IPS-18a (cell line): ENCODE data around the gene STX10.

Source experiments
- H3K27ac ChIP-seq: one replicate; pipeline ENCODE4 v1.5.1; 2013; ENCODE audit warnings: low read length
- H3K27me3 ChIP-seq: one replicate; pipeline ENCODE4 v1.6.1; 2013; ENCODE audit warnings: mild to moderate bottlenecking, low read length; ENCODE audit not compliant: control insufficient read depth, insufficient read depth
- H3K36me3 ChIP-seq: one replicate; pipeline ENCODE4 v1.6.1; 2013; ENCODE audit warnings: low read depth, low read length; ENCODE audit not compliant: control insufficient read depth
- H3K4me1 ChIP-seq: one replicate; pipeline ENCODE4 v1.6.1; 2013; ENCODE audit warnings: low read depth, low read length; ENCODE audit not compliant: control insufficient read depth
- H3K4me3 ChIP-seq: one replicate; pipeline ENCODE4 v1.5.1; 2013; ENCODE audit warnings: low read length
- H3K9ac ChIP-seq: one replicate; pipeline ENCODE4 v1.6.1; 2013; ENCODE audit warnings: mild to moderate bottlenecking, low read length, moderate library complexity
- H3K9me3 ChIP-seq: one replicate; pipeline ENCODE4 v1.6.1; 2013; ENCODE audit warnings: low read depth, low read length; ENCODE audit not compliant: control insufficient read depth

The STX10 gene

DNA sequence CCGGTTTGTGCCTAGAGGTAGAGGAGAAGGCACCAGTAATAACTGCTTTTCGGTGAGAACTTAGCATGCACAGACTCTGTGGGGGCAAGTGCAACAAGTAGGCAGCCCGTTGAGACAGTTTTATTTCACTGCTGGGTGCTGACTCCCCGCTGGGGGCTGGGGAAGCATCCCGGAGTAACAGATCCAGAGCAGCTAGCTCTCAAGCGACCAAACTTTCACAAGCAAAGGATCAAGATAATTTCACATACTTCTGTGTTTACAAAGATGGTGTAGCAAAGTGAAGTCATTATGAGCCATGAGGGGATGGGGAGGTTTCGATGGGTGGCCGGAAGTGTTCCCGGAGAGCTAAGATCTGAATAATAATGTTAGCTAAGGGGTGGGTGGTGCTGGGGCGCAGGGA, 29.4 kb downstream of the STX10 start:
- Histone ChIP-seq H3K27me3 (no peaks in the 10 kb centered on the region), H3K36me3 (peaks cover 3% of the 10 kb centered on the region), H3K9me3 (no peaks in the 10 kb centered on the region), H3K4me3 (peak overlapping the region; percentile 42), H3K9ac (no peak overlapping the region), H3K4me1 (peaks cover 24% of the 10 kb centered on the region), H3K27ac (no peak overlapping the region)

DNA sequence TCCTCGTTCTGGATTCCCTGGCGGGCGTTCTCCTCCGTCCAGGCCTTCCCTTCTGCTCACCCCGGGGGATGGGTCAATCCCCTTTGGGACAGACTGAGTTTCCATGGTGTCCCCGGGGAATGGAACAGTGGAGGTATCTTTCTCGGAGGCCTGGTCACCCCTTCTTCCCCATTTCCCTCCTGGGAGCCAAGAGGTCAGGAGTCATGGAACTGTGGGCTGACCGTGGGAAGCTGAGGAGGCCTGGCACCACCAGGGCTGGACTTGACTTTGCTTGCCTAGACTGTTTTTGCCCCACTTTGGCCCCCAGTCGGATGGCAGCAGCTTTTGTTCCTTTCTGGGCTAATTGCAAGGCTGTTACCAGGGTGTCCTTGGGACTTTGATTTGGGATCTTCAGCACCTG, 30.1 kb downstream of the STX10 start:
- Histone ChIP-seq H3K9ac (no peak overlapping the region), H3K4me1 (peaks cover 27% of the 10 kb centered on the region), H3K27me3 (no peaks in the 10 kb centered on the region)

DNA sequence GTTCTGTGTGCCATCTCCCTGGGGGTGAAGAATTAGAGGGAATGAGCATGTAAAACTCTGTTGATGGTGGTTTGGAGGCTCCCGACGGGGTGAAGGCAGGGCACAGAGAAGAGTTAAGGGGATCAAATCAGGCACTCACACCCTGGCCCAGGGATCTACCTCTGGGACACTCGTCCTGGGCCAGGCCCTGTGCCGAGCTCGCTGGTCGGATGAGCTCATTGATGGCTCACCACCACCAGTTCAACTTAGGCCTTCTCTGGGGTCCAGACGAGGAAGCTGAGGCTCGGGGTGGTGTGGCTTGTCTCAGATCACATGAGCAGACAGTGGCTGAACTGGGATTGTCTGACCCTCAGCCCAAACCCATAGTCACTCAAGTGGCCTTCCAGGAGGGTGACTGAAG, 30.5 kb downstream of the STX10 start:
- Histone ChIP-seq H3K27ac (no peak overlapping the region), H3K36me3 (peaks cover 5% of the 10 kb centered on the region), H3K9ac (no peak overlapping the region), H3K4me1 (peaks cover 27% of the 10 kb centered on the region), H3K4me3 (peak overlapping the region; percentile 74), H3K9me3 (no peaks in the 10 kb centered on the region), H3K27me3 (no peaks in the 10 kb centered on the region)

More for the DNA sequence above, 30.1 kb downstream of the STX10 start:
- Histone ChIP-seq H3K9me3 (no peaks in the 10 kb centered on the region), H3K27ac (no peak overlapping the region), H3K36me3 (peaks cover 3% of the 10 kb centered on the region), H3K4me3 (peak overlapping the region; percentile 74)

DNA sequence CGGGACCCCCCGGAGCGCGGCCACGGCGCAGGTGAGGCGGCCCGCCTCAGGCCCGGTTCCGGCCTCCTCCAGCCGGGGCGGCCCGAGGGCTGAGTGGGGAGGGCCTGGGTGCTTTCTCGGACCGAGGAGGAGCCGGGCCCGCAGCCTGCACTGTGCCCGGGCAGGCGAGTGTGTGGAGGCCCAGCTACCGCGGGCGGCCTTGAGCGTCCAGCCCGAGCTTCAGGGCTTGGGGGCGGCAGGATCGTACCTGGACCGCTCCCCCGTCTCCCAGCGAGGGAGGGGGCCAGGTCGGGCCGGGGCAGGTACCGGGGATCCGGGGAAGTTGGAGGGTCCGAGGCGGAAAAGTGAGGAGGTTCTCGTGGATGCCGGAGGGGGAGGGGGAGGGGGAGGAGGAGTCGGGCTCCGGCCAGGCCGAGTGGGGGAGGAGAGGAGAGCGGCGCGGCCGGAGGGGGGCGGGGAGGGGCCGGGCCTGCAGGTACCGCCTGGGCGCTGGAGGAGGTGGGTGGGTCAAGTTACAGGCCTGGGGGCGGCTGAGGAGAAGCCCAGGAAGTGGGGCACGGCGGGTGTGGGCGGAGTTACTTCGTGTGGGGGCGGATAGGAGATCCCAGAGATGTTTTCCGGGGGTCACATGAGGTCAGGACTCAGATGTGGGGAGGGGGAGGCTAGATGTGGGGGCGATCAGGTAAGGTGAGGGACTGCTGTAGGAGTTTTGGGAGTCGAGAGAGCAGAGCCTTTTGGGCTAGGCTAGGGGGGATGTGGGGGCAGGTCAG, 31.6 kb downstream of the STX10 start:
- H3K9me3 ChIP-seq, result no peaks in the 10 kb centered on the region

DNA sequence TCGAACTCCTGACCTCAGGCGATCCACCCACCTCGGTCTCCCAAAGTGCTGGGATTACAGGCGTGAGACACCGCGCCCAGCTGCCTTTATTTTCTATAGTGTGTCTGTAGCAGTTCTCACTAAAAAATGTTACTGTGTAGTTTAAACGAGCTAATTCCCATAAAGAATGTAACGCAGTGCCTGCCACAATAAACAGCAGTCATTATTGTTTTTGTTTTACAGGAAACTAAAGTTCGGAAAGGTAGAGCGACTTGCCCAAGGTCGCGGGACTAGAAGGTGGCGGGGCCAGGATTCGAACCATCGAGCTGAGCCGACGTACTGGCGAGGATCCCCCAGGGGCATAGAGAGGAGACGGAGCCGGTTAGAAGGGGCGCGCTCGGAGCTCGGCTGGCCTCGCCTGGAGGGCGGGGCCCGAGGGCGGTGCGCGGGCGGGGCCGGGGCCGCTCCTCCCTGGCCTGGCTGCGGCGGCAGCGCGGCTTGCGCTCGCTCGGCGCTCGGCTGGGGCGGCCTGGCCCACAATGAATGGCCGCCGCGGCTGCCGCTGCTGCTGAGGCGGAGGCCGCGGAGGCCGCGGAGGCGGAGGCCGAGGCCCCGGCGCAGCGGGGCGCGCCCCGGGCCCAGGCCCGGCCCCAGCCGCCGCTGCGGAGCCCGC, 32.3 kb downstream of the STX10 start, which contains the start of gene NACC1:
Gene NACC1, plus strand, starts transcription at position 493 of the 652 bp plus-strand sequence. CDS start 16,944 bp downstream, outside the sequence.
- no peaks in the 10 kb centered on the region for H3K9me3 ChIP-seq
- peaks cover 17% of the 10 kb centered on the region for H3K36me3 ChIP-seq
- peak within 1 kb of the TSS; percentile 86 for H3K27ac ChIP-seq
- H3K4me1 ChIP-seq, result peaks cover 27% of the 10 kb centered on the region
- H3K9ac ChIP-seq, result peak within 1 kb of the TSS; percentile 91
- H3K27me3 ChIP-seq, result no peaks in the 10 kb centered on the region
- peak within 1 kb of the TSS; percentile 94 for H3K4me3 ChIP-seq

More for the DNA sequence above, 31.6 kb downstream of the STX10 start:
- peaks cover 27% of the 10 kb centered on the region for H3K4me1 ChIP-seq
- H3K27me3 ChIP-seq, result no peaks in the 10 kb centered on the region
- H3K27ac ChIP-seq, result peak overlapping the region; percentile 86
- peaks cover 12% of the 10 kb centered on the region for H3K36me3 ChIP-seq
- H3K9ac ChIP-seq, result peak overlapping the region; percentile 91
- H3K4me3 ChIP-seq, result peak overlapping the region; percentile 74

DNA sequence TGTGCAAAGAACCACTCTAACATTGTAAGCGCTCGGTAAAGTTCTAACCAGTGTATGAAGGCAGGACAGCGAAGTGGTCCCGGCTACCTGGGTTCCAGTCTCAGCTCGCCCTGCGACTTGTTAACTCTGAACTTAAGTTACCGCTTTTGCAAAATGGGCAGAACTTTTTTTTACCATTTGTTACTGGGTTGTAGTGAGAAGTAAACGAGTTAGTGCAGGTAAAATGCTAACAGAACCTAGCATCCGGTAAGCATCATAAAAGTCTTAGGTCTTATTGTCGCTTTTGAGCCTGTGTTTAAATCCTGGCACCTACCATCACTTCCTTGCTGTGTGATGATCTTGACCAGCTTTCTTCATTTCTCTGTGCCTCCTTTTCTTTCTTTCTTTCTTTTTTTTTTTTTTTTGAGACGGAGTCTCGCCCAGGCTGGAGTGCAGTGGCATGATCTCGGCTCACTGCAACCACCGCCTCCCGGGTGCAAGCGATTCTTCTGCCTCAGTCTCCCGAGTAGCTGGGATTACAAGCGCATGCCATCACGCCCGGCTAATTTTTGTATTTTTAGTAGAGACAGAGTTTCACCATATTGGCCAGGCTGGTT, 32.9 kb downstream of the STX10 start:
- peaks cover 23% of the 10 kb centered on the region for H3K36me3 ChIP-seq
- no peaks in the 10 kb centered on the region for H3K9me3 ChIP-seq
- H3K4me3 ChIP-seq, result peak overlapping the region; percentile 94
- peaks cover 27% of the 10 kb centered on the region for H3K4me1 ChIP-seq
- H3K27me3 ChIP-seq, result no peaks in the 10 kb centered on the region
- no peak overlapping the region for H3K27ac ChIP-seq
- no peak overlapping the region for H3K9ac ChIP-seq

DNA sequence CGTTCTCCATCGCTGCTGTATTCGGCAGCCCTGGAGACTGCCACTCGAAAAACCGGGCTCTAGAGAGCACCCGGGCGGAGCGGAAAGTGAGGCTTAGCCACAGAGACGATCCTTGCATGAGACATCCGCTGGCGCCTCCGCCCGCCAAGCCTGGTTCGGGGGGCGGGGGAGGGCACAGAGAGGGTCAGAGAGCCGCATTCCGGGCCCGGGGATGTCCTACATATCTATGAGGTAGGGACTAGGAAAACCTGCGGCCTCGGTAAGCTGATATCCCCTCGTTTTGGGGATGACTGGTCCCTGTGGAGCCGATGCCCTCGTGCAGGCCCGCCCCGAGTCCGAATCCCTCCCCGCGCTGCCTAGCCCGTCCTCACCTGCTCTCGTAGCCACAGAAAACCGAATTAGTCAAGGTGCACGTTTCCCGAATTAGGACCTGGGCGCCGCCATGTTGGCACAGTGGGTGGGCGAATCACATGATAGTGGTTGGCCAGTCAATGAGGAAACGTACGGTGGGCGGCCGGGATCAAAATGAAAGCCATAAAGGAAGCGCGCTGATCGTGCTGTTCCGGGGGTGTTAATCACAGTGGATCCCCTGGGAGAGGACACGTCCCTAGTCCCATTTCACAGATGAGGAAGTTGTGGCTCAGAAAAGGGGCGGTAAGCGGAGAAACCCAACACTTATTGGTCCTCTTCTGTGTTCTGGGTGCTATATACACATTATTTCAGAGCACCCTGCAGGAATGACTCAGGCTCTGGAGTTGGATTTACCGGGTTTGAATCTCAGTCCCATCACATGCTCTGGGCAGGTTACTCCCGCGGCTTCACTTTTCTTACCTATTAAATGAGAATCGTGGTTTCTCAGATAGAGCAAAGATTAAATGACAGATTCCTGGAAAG, 33.6 kb downstream of the STX10 start, which contains the start of gene TRMT1:
Gene TRMT1, minus strand, starts transcription at position 459 of the 894 bp plus-strand sequence. Its CDS starts 341 bp downstream, at position 118.
- Histone ChIP-seq H3K9me3 (no peaks in the 10 kb centered on the region), H3K27me3 (no peaks in the 10 kb centered on the region), H3K36me3 (peaks cover 24% of the 10 kb centered on the region), H3K4me3 (peak within 1 kb of the TSS; percentile 94), H3K9ac (peak within 1 kb of the TSS; percentile 96), H3K4me1 (peaks cover 27% of the 10 kb centered on the region), H3K27ac (peak within 1 kb of the TSS; percentile 81)

DNA sequence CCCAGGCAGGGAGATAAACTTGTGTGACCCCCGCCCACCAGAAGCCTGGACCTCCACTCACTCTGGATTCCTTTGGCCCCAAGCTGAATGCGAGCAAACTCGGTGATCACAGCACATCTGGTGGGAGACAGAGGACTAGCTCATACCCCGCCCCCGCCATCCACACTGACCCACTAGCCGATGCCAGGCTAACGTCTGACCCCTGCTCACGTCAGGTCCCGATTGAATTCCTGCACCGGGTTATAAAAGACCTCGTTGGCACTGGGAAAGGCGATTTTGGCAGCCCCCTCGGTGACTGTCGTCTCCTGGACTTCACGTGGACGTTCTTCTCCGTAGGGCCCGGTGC, 34.3 kb downstream of the STX10 start:
- Histone ChIP-seq H3K27ac (peak overlapping the region; percentile 81), H3K36me3 (peaks cover 24% of the 10 kb centered on the region), H3K4me3 (peak overlapping the region; percentile 94), H3K9me3 (no peaks in the 10 kb centered on the region), H3K9ac (peak overlapping the region; percentile 96), H3K27me3 (no peaks in the 10 kb centered on the region), H3K4me1 (peaks cover 26% of the 10 kb centered on the region)

DNA sequence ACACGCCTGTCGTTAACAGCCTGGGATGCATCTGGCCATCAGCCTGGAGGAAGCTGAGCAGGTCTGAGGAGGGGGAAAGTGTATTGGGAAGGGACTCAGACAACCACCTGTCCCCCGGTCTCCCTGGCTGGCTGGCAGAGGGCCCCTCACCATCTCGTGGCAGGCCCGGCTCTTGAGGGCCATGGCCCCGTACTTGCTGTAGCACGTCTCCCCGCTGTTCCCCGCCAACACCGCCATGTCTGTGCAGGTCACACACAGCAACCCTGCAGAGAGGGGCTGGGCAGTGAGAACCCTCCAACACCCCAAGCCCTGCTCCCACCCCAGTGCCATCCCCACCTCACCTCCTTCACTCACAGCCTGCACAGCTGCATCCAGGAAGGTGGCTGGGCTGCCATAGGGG, 37.6 kb downstream of the STX10 start:
- peaks cover 41% of the 10 kb centered on the region for H3K36me3 ChIP-seq
- no peaks in the 10 kb centered on the region for H3K9me3 ChIP-seq
- no peak overlapping the region for H3K27ac ChIP-seq
- no peaks in the 10 kb centered on the region for H3K27me3 ChIP-seq
- H3K4me1 ChIP-seq, result peaks cover 7% of the 10 kb centered on the region
- H3K9ac ChIP-seq, result no peak overlapping the region
- no peak overlapping the region for H3K4me3 ChIP-seq

DNA sequence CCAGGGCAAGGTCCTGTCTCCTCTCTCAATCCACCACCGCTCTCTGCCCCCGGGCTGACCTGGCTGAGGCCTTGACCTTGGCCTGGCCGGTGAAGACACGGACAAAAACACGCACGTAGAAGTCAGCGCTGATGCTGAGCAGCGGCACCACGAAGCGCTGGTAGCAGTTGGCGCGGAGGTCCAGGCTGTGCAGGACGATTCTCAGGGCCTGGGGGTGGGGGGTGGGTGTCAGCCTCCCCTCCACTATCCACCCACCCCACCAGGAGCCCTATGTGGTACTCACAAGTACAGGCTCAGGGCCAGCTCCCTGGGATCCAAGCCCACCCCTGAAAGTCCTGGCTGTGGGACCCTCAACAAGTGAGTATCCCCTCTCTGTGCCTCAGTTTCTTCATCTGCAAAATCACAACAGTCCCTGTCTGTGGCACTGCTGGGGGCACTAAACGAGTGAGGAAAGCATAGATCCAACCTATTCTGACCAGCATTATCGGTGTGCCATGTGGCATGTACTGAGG, 40.0 kb downstream of the STX10 start:
- H3K4me3 ChIP-seq, result no peak overlapping the region
- no peaks in the 10 kb centered on the region for H3K9me3 ChIP-seq
- H3K9ac ChIP-seq, result no peak overlapping the region
- no peaks in the 10 kb centered on the region for H3K27me3 ChIP-seq
- no peak overlapping the region for H3K27ac ChIP-seq
- H3K36me3 ChIP-seq, result peaks cover 44% of the 10 kb centered on the region
- no peaks in the 10 kb centered on the region for H3K4me1 ChIP-seq
